KBM-7 (cell line): ENCODE measurements around the gene SLC29A1.
"Not testable (repeated sequence)": the region's sequence is repeated elsewhere in the genome, so short reads cannot be mapped to it uniquely, and the experiment has no call there.

Experiments
- DNase-seq: peaks from one replicate; pipeline ENCODE4 v3.0.0-alpha.2; 2015
- in situ Hi-C: fragments of 300-500 bp; cut with MboI; formaldehyde crosslinking; loops from 2 replicates; pipeline ENCODE4 v1.14.3; 2020; ENCODE audit warnings: low sequenced_read_pairs, low pct_unique_long_range_greater_than_20kb, mixed read lengths

Gene SLC29A1

DNA sequence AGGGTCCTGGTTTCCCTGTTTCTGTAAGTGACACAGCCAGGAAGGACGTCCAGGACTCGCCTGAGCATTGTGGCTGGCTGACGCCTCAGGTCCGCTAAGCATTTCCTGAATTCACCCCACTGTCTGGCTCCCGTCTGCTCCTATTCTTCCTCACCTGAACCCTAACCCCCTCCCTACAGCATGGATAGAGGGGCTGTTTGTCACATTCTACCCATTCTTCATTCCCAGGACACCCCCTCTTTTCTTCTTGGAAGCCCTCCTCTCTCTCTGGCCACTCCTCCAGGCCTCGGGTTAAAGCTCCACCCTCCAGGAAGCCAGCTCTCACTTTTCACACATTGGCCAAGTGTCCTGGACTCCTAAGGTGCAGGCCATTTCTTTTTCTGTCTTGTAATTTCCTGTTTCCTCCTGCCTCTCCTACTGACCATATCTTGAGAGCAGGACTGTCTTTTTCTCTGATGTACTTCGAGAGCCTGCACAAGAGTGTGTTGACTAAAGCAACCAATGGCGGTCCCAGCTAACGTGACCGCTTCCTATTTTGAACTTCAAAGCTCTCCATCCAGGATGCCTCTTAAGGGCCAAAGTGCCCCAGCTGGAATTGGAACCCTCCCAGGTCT, 30.9 kb upstream of the SLC29A1 start:
- no peak for DNase-seq
- in situ Hi-C loops = no loop called here

DNA sequence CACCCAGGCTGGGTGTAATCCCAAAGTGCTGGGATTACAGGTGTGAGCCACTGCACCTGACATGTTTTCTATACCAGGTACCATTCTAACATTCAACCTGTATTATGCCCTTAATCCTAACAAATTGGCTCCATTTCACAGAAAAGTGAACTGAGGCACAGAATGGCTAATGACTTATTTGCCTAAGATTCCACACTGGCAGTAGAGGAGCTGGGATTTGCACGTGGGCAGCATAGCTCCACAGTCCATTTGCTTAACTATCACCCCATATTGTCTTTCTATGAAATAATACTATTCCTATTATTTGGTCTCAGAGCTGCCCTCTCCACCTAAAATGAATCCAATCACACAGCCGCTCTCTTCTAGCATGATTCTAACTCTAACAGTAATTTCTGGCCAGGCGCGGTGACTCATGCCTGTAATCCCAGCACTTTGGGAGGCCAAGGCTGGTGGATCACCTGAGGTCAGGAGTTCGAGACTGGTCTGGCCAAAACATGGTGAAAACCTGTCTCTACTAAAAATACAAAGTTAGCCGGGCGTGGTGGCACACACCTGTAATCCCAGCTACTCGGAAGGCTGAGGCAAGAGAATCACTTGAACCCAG, 30.0 kb upstream of the SLC29A1 start:
- no peak for DNase-seq
- in situ Hi-C loops = no loop called here

DNA sequence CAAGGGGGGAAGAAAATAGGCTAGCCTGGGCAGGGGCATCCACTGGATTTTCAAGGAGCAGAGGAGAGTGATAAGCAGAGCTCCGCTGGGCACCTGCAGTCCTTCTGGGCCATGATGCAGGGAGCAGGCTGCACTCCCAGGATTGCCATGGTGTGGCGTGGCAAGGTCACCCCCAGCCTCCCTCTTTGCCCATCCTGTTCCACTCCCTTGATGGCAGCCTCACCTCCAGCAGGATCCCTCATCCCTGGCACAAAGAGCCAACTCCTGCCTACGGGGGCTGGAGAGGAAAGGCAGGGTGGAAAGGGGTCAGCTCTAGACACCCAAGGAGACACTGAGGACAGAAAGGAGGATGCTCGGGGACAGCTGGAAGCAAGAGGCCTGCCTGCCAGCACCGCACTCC, 29.1 kb upstream of the SLC29A1 start:
- in situ Hi-C loops = no loop called here
- no peak for DNase-seq

DNA sequence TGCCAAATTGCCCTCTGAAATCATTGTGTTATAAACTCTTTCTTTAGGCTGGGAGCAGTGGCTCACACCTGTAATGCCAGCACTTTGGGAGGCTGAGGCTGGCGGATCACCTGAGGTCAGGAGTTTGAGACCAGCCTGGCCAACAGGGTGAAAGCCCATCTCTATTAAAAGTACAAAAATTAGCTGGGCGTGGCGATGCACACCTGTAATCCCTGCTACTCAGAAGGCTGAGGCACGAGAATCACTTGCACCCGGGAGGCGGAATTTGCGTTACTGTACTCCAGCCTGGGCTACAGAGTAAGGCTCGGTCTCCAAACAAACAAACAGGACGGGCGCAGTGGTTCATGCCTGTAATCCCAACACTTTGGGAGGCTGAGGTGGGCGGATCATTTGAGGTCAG, 27.0 kb upstream of the SLC29A1 start:
- in situ Hi-C loops = not testable (repeated sequence)

DNA sequence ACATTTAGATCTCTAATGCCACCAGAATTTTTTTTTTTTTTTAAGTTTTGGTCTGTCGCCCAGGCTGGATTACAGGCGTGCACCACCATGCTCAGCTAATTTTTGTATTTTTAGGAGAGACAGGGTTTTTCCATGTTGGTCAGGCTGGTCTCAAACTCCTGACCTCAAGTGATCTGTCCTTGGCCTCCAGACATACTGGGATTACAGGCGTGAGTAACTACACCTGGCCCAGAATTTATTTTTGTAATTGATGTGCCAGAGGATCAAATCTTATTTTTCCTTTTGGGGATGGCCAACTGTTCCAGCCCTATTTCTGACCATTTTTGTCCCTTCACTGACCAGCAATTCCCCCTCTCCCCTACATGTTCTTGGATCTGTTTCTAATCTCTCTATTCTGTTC, 24.7 kb upstream of the SLC29A1 start:
- in situ Hi-C loops = no loop called here
- no peak for DNase-seq

More for the DNA sequence above, 27.0 kb upstream of the SLC29A1 start:
- DNase-seq = not testable (repeated sequence)

DNA sequence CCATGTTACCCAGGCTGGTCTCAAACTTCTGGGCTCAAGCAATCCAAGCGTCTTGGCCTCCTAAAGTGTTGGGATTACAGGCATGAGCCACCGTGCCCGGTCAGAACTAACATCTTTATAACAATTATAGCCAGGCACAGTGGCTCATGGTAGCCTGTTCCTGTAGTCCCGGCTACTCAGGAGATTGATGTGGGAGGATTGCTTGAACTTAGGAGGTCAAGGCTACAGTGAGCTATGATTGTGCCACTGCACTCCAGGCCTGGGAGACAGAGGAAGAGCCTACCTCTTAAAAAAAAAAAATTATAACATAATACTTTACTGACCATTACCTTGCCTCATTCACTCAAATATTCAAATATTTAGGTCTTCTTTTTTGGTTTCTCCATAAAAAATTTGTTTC, 23.5 kb upstream of the SLC29A1 start:
- DNase-seq = no peak
- in situ Hi-C loops = no loop called here

DNA sequence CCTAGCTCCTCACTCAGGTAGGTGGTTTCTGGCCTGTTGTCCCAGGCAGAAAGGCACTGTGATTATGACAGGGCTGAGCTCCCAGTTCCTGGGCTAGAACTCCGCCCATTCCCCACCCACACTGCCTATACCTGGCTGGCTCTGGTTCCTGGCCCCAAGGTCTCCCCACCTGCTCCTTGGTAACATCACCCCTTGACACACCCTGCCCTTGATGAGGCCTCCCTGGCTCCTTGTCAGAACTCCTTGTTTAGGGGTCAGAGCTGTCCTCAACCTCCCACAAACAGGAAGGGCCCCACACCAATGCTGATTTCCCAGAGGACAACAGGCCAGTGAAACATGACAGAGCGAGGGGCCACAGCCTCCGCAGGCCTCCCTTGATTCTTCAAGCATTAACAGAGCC, 22.2 kb upstream of the SLC29A1 start:
- in situ Hi-C loops = no loop called here
- DNase-seq = no peak

DNA sequence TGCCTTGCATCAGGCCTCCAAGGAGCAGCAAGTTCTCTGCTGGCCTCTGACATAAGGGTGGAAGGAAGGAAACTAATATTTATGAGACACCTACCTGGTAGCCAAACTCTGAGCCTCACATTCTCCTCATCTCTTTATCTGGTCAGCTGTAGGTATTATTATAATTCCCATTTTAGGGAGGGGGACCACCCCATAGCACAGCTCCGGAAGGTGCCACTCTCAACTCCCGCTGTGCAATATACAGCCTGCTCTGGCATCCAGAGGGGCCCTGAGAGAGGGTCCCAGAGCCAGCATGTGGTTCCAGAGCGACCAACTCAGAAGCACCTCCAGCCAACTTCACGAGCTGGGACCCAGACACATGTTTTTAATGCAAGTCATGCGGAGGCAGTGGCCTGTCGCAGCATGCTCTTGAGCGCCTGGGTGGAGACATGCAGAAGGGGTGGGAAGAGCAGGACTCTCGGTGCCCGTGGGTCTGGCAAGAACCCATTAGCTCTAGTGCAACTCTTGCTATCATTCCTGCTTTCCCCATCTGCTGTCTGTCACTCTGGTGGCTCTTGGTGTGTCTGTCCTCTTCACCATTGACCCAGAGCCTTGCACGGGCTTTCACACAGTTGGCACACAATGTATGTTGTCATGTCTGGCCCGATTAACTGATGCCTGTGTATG, 21.6 kb upstream of the SLC29A1 start:
- no peak for DNase-seq
- in situ Hi-C loops = no loop called here

DNA sequence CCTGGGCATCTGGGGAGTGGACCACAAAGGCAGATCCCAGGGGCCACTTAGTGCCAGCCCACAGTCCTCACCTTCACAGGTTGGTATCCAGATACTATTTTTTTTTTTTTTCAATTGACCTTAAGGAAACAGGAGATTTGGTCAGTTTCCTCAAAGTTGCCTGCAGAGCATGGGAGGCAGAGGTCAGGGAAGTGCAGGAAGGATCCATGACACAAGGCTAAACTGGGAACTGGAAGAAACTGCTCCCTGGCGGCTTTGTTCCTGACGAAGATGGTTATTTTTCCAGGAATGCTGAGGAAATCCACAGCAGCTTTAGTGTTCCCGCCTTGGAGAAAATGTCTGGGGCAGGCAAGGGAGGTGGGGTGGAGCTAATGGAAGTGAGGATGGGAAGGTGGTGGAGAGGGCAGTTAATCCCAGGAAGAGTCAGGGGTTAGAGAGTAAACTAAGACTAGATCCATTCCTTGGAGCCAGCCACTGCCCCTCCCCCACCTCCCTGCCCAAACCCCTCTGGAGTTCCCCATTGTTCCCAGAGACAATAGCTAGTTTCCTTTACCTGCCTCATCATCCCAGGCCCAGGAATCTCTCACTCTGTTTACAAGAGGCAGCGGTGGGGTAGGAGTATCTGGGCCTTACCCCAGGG, 20.9 kb upstream of the SLC29A1 start:
- in situ Hi-C loops = no loop called here
- DNase-seq = no peak

DNA sequence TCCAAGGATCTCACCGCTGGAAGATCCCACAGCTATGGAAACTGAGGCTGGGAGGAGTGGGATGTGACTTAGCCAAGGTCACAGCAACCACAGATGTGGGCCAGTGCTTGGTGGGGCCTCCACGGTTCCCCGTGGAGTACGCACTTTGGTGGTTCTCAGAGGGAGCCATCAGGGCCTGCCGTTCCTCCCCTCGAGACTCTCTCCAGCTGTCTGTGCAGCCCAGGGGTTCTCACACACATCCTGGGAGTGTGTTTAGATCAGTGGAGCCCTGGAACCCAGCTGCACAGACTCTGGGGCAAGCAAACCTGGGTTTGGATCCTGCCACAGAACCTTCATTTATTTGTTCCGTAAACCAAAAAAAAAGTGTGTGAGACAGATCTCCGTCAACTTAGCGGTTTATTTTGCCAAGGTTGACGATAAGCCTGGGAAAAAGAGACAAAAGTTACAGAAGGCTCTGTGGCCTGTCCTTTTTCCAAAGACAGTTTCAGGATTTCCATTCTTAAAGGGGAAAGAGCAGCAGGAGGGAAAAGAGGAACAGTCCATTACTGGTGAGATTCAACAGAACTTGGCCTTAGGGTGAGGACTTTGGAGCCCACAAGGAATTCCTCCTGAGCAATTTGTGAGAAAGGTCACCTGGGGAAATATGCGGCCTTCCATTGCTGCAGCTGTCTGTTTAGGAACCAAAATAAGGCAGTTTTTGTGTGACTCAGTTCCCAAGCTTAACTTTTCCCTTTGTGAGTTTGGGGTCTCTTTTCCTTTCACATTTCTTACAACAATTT, 20.2 kb upstream of the SLC29A1 start:
- no peak for DNase-seq
- in situ Hi-C loops = no loop called here

DNA sequence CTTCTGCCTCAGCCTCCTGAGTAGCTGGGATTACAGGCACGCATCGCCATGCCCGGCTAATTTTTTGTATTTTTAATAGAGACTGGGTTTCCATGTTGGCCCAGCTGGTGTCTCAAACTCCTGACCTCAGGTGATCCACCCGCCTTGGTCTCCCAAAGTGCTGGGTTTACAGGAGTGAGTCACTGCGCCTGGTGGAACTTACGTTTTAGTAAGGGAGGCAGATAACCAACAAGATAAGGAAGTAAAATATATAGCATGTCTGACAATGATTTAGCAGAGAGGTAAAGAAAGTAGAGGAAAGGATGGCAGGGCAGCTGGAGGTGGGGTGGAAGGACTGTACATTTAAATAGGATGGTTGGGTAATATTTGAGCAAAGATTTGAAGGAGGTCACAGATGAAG, 19.4 kb upstream of the SLC29A1 start:
- no peak for DNase-seq
- in situ Hi-C loops = no loop called here

DNA sequence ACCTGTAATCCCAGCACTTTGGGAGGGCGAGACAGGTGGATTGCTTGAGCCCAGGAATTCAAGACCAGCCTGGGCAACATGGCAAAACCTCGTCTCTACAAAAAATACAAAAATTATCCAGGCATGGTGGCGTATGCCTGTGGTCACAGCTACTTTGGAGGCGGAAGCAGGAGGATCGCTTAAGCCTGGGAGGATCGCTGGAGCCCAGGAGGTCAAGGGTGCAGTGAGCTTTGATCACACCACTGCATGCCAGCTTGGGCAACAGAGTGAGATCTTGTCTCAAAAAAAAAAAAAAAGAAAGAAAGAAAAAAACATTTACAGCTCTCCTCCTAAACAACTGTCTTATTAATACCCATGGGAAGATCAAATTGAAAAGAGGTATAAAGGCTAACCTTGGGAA, 15.4 kb upstream of the SLC29A1 start:
- in situ Hi-C loops = no loop called here
- no peak for DNase-seq

DNA sequence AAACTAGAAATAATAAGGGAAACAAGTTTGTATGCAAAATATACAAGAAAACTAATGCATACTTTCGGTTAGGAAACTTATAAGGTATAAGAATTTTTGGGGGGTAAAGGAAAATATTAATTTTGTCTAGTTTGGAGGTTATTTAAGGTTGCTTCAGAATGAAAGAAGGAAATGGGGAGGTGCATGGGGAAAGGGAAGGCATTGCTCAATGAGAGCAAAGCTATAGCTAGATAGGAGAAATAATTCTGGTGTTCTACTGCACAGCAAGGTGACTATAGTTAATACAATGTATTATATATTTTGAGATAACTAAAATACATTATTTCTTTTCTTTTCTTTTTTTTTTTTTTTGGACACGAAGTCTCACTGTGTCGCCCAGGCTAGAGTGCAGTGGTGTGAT, 12.1 kb upstream of the SLC29A1 start:
- in situ Hi-C loops = no loop called here
- DNase-seq = no peak

DNA sequence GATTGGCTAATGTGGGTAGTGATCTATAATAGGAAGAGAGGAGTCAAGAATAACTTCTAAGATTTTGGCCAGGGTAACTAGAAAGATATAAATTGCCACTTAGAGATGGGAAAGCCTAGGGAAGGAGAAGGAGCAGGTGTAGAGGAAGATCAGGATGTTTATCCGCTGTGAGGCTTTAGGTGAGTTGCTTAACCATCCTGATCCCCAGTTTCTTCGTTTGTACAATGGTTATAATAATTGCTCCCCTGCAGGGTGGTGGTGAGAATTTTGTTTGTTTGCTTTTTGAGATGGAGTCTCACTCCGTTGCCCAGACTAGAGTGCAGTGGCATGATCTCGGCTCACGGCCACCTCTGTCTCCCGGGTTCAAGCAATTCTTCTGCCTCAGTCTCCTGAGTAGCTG, 9.1 kb upstream of the SLC29A1 start:
- DNase-seq = no peak
- in situ Hi-C loops = no loop called here

DNA sequence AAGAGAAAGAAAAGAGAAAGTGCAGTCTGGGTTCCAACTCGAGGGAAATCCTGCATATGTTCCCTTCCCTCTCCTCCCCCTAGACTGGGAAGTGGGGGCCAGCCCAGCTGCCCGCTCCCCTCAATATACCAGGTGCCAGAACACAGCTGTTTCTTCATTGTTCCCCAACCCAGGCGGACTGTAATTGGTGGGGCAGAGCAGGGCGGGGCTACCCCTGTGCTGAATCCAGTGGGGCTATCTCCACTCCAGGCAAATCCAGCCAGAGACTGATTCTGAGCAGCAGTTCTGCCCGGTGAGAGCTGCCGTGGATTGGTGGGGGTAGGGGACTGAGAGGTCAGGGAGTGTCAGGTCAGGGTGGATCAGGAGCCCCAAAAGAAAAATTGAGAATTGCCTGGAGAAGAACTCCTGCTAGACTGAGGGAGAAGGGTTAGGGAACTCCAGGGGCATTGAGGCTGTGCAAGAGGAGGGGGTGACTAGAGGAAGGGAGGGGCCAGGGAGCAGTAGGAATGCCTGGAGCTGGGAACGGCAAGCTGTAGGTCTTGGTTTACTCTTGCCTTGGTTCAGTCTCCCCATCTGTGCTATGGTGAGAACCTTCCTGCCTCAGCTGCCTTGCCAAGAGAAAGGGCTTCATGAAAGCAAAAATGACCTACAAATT, 6.6 kb upstream of the SLC29A1 start, which contains the start of gene MYMX:
Gene MYMX (plus strand): TSS at position 250 of the 655 bp plus-strand sequence. CDS start 546 bp downstream, outside the sequence.
- in situ Hi-C loops = no loop called here
- no peak for DNase-seq

DNA sequence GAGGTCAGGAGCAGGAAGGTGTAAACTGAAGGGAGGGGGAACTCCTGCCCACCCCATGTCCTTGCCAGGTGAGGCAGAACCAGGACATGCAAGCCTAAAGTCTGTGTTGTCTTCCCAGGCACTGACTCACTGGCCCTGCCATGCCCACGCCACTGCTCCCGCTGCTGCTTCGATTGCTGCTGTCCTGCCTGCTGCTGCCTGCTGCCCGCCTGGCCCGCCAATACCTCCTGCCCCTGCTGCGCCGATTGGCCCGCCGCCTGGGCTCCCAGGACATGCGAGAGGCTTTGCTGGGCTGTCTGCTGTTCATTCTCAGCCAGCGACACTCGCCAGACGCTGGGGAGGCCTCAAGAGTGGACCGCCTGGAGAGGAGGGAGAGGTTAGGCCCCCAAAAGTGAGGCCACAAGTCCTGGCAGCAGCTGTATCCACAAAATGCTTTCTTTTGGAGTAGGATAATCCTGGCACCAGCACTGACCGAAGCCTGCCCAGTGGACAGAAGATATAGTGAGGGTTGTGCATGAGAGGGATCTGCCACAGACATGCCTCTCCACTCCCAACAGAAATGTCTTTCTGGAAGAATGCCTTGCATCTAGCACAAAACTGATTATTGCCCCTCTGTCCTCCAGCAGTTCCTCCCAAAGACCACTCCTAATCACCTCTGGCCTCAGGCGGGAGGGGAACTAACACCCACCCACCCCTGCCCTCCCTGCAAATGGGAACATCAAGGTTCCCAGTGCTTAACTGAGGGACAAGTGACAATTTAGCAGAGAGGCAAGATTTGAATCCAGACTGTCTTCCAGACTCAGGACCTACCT, 5.9 kb upstream of the SLC29A1 start:
- no peak for DNase-seq
- in situ Hi-C loops = no loop called here

DNA sequence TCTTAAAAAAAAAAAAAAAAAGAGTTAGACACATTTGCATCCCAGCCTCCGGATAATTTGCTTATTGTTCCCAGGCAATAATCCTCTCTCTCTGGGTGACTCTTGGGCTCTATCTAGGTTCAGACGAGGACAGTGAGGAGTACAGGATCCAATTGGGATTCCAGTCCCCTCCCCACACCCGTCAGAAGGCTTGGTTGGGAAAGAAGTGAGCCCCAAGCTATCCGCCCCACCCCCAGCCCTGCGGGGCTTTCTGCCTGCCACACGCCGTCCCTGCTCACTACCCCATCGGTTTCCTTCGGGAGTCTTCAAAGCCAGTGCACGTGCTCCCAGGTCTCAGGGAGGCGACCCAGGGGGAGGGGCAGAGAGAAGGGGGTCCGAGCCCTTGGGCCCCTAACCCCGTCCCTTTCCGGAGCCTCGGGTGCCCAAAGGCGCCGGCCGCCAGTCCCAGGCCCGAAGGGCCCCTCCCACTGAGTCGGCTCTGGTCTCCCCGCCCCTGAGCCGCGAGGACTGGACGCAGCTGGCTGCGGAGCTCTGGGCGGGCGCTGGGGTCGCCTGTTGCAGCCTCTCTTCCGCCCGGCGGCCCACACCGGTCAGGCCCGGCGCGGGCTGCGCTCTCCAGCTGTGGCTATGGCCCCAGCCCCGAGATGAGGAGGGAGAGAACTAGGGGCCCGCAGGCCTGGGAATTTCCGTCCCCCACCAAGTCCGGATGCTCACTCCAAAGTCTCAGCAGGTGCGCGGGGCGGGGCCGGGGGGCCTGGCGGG, 4.2 kb upstream of the SLC29A1 start:
- DNase-seq = no peak

More for the DNA sequence above, 4.2 kb upstream of the SLC29A1 start:
- in situ Hi-C loops = no loop called here
